Activated T-cell treated with anti-CD3 and anti-CD28 coated beads for 4 hours (primary cell): ENCODE results near the gene OCEL1.

ENCODE experiments used
- DNase-seq: peaks from one replicate; pipeline ENCODE4 v3.0.0-alpha.2; 2020

OCEL1 gene

GRCh38 chr19:17240826-17241399, 14.9 kb downstream of the OCEL1 start:
- no peak for DNase-seq

- DNase-seq = no peak
Measured at GRCh38 chr19:17242431-17243208, 16.6 kb downstream of the OCEL1 start.

- no peak for DNase-seq
Measured at GRCh38 chr19:17243211-17243829, 17.3 kb downstream of the OCEL1 start.

- no peak for DNase-seq
Measured at GRCh38 chr19:17243830-17244617, 18.0 kb downstream of the OCEL1 start.

- DNase-seq = no peak
Measured at GRCh38 chr19:17244618-17245534, 18.9 kb downstream of the OCEL1 start.

GRCh38 chr19:17245535-17245984, 19.5 kb downstream of the OCEL1 start, which contains the start of gene NR2F6:
Gene NR2F6, minus strand, starts transcription at chr19:17245919. Its CDS starts 699 bp downstream, at chr19:17245220.
- peak; percentile 30 for DNase-seq

GRCh38 chr19:17246681-17247425, 20.8 kb downstream of the OCEL1 start:
- no peak for DNase-seq

- DNase-seq = no peak
Measured at GRCh38 chr19:17248011-17248776, 22.2 kb downstream of the OCEL1 start.

- no peak for DNase-seq
Measured at GRCh38 chr19:17249887-17250548, 24.0 kb downstream of the OCEL1 start.

GRCh38 chr19:17254636-17255035, 28.6 kb downstream of the OCEL1 start:
- no peak for DNase-seq

- no peak for DNase-seq
Measured at GRCh38 chr19:17255150-17255621, 29.2 kb downstream of the OCEL1 start.

GRCh38 chr19:17256130-17256529, 30.1 kb downstream of the OCEL1 start:
- no peak for DNase-seq

- no peak for DNase-seq
Measured at GRCh38 chr19:17259118-17259780, 33.2 kb downstream of the OCEL1 start.

- no peak for DNase-seq
Measured at GRCh38 chr19:17259934-17260333, 33.9 kb downstream of the OCEL1 start.

GRCh38 chr19:17260842-17261325, 34.9 kb downstream of the OCEL1 start:
- DNase-seq = peak; percentile 85

- DNase-seq = no peak
Measured at GRCh38 chr19:17262557-17262956, 36.5 kb downstream of the OCEL1 start.

- DNase-seq = no peak
Measured at GRCh38 chr19:17263712-17264640, 38.0 kb downstream of the OCEL1 start.

- DNase-seq = no peak
Measured at GRCh38 chr19:17264641-17264979, 38.6 kb downstream of the OCEL1 start, which contains the start of gene USHBP1. Gene USHBP1, minus strand, starts transcription at chr19:17264745. Its CDS starts 446 bp downstream, at chr19:17264299.
